GM21528 (cell line): ENCODE results near the gene ACTMAP.
"Not testable (repeated sequence)": the region's sequence is repeated elsewhere in the genome, so short reads cannot be mapped to it uniquely, and the experiment has no call there.

Experiments
- ATAC-seq: cut with Tn5 transposase; IDR thresholded peaks from one replicate; pipeline ENCODE4 v1.9.1; 2021; ENCODE audit warnings: mild to moderate bottlenecking, moderate library complexity; ENCODE audit not compliant: unreplicated experiment, low FRiP score

The ACTMAP gene

DNA sequence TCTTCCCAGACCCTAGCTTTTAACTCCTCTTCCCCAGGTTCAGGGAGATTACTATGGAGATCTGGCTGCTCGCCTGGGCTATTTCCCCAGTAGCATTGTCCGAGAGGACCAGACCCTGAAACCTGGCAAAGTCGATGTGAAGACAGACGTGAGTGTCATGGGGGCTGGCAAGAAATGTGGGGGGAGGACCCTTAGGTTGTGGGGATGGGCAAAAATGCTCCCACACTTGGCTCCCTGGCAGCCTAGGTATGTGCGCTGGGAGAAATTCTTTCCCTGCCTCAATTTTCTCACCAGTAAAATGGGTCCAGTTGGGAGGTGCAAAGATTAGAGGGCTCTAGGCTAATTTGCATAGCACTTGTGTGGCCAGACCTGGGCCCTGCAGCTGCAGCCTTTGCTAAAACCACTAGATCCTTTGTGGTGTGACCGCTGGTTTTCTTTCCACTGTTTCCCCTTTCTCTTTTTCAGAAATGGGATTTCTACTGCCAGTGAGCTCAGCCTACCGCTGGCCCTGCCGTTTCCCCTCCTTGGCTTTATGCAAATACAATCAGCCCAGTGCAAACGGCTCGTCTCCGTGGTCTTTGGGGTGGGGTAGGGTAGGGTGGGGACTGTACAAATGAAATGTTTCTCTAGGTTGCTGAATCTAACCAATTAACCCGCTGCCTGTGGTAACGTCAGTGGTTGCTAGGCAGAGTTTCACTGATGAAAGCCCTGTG, 26.8 kb upstream of the ACTMAP start:
- peak; percentile 67 for ATAC-seq

DNA sequence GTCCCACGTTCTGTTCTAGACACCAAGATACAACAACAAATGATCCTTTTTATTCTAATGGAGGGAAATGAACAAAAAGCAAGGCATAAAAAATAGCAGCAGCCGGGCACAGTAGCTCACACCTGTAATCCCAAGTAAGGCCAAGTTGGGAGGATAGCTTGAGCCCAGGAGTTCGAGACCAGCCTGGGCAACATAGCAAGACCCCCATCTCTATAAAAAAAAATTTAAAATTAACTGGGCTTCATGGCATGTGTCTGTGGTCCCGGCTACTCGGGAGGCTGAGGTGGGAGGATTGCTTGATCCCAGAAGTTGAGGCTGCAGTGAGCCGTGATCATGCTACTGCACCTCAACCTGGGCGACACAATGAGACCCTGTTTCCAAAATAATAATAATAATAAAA, 26.1 kb upstream of the ACTMAP start:
- ATAC-seq = no peak

DNA sequence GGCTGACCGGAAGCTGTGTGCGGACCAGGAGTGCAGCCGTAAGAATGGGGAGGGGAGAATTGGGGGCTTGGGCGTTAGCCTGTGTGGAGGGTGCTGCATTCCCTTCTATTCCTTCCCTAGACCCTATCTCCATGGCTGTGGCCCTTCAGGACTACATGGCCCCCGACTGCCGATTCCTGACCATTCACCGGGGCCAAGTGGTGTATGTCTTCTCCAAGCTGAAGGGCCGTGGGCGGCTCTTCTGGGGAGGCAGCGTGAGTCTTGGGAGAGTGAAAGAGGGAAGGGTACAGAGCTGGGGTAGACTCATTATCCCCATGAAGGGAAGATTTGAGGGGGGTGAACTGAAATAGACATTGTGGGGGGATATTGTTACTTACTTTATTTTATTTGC, 25.4 kb upstream of the ACTMAP start:
- no peak for ATAC-seq

DNA sequence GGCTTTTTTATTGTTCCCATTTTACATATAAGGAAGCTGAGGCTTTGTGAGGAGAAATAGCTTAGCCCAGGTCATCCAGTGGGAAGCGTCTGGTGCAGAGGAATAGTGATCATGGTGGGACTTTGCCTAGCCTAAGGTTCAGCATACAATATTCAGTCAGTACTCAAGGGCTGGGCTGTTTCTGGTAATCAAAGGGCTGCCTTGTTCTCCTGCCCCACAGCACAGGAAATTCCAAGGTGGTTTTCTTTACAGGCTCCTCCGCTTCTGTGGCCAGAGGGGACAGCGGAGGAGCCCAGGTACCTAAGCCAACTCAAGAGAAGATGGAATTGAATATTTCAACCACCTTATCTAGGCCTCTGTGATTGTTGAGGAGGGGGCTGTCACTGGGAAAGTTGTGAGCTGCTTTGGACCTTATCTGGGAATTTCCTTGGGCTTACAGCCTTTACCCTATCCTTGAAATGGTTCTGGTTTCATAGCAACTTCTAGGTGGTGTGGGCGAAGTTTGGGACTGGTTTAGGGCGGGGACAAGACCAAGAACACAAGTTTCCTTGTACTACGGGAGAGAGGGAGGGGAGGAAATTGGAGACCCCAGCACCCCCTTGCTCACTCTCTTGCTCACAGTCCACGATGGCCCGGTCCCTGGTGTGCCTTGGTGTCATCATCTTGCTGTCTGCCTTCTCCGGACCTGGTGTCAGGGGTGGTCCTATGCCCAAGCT, 24.8 kb upstream of the ACTMAP start, which contains the start of gene MIA:
Gene MIA, plus strand, starts transcription at position 606 of the 716 bp plus-strand sequence. Its CDS starts 22 bp downstream, at position 628.
- no peak for ATAC-seq

DNA sequence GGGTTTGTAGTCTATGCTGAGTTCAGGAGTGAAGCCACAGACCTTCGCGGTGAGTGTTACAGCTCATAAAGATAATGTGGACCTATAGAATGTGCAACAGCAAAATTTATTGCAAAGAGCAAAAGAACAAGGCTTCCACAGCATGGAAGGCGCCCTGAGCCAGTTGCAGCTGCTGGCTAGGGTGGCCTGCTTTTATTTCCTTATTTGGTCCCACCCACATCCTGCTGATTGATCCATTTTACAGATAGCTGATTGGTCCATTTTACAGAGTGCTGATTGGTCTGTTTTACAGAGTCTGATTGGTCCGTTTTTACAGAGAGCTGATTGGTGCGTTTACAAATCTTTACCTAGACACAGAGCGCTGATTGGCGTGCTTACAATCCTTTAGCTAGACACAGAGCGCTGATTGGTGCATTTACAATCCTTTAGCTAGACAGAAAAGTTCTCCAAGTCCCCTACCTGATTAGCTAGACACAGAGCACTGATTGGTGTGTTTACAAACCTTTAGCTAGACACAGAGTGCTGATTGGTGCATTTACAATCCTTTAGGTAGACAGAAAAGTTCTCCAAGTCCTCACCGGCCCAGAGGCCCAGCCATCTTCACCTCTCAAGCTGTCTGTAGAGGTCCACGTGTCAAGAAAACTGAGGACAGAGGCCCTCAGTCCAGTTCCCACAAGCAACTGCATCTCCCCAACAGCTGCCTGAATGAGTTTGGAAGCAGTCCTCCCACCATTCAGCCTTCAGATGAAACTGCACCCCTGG, 21.0 kb upstream of the ACTMAP start:
- ATAC-seq = not testable (repeated sequence)

DNA sequence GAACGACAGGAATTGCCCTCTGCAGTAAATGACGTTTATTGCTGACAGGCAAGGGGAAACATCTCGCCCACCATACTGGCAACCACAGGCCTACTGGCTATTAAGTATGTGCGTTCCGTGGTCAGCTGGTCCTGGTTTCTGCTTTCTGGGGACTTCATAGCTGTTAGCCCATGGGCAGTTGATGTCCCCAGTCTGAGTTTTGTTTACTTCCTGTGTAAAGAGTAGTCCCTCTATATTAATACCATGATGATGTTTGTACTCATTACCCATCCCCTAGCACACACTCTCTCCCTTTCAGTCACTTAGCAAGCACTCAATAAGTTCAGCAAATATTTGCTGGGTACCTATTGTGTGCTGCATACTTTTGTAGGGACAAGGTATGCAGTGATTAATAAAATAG, 18.6 kb upstream of the ACTMAP start:
- ATAC-seq = no peak

DNA sequence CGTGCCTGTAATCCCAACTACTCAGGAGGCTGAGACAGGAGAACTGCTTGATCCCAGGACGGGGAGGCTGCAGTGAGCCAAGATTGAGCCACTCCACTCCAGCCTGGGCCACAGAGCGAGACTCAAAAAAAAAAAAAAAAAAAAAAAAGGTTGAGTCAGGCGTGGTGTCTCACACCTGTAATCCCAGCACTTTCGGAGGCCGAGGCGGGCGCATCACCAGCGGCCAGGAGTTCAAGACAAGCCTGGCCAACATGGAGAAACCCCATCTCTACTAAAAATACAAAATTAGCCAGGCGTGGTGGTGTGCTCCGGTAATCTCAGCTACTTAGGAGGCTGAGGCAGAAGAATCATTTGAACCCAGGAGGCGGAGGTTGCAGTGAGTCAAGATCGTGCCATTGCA, 16.1 kb upstream of the ACTMAP start:
- ATAC-seq = not testable (repeated sequence)

DNA sequence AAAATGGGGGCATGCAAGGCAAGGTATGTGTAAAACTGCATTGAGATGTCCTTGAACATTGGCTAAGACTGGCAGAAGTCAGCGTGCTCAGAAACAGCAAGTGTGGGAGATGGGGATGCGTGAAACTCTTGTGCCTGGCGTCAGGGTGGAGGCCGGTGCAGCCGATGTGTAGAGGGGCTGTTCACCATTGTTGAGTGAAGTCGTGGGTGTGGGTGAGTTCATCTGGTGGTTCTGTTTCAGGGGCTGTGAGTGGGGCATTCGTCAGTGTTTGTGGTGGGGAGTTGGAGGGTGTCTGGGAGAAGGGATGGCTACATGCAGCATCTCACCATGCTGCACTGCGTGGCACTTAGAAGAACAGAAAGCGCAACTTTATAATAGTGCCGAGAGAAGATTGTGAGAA, 13.7 kb upstream of the ACTMAP start:
- ATAC-seq = no peak

DNA sequence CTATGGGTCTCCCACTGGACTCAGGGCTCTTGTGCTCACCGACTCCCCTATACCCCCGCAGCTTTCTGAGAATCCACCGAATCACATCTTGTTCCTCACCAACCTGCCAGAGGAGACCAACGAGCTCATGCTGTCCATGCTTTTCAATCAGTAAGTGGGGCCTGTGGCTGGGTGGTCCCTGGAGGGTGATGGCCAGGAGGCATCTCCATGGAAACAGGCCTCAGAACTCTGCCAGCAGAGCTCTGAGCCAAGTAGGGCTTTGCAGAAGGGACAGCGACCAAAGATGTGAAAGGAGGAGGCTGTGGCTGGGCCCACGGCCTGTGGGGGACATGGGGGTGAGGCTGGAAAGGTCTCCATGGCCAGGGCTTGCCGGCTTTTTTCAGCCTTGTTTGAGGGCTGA, 13.2 kb upstream of the ACTMAP start:
- no peak for ATAC-seq

DNA sequence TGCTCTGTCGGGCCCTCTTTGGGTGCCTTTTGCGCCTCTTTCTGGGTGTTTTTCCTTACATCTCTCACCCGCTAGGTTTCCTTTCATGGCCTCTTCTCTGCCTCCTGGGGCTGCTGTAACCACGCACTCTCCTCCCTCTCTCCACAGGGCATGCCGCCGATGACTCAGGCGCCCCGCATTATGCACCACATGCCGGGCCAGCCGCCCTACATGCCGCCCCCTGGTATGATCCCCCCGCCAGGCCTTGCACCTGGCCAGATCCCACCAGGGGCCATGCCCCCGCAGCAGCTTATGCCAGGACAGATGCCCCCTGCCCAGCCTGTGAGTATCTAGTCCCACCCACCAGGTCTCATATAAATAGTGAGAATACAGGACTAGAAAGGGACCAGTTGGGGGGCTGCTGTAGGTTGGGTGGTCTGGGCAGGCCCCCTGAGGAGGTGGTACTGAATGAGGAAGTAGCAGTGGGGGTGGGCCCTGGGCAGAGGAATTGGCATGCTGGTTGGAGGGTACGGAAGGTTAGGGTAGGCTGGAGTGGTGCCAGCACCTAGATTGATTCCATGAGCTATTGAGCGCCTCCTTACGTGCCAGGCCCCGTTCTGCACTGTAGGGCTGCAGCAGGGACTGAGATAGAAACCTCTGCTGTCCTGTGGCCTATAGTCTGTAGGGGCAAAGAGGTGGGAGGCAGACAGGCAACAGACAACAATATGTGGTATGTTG, 12.6 kb upstream of the ACTMAP start:
- no peak for ATAC-seq

DNA sequence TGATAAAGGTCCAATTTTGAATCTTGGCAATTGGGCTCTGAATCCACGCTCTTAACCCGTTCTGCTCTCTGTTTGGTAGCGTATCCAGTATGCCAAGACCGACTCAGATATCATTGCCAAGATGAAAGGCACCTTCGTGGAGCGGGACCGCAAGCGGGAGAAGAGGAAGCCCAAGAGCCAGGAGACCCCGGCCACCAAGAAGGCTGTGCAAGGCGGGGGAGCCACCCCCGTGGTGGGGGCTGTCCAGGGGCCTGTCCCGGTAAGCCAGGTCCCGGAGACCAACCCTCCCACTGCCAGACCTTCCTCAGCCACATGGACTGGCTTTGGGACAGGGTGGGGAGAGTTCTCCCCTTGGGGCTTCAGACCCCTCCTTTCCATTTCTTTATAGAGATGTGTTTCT, 9.1 kb upstream of the ACTMAP start:
- no peak for ATAC-seq

DNA sequence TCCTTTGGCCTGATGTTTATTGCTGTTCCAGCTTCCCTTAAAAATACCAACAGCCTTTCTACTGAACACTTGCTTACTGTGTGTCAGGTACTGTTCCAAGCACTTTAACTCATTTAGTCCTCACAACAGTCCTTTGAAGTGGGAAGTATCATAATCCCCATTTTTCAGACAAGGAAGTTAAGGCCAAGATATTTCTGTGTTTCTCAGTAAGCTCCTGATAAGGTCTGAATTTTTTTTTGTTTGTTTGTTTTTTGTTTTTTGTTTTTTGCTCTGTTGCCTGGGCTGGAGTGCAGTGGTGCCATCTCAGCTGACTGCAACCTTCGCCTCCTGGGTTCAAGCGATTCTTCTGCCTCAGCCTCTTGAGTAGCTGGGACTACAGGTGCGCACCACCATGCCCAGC, 8.2 kb upstream of the ACTMAP start:
- ATAC-seq = no peak

DNA sequence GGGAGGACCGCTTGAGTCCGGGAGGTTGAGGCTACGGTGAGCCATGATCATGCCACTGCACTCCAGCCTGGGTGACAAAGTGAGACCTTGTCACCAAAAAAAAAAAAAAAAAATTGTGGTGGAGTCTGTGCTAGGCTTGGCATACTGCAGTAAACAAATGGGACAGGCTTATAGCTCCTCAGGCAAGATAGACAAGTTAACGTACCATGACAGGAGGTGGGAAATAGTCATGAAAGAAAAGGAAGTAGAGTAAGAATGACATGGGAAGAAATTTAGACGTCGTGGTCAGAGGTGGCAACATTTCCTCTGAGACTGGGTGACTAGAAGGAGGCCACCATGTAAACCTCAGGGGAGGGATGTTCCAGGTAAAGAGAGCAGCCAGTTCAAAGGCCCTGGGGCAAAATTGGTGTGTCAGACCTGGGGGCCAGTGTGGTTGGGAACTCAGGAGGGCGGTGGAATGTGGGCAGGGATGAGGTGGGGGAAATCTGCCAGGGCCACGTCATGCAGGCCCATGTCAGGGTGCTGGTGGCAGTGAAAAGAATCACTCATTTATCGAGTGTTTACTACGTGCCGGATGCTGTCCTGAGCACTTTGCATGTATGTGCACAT, 6.3 kb upstream of the ACTMAP start:
- no peak for ATAC-seq

DNA sequence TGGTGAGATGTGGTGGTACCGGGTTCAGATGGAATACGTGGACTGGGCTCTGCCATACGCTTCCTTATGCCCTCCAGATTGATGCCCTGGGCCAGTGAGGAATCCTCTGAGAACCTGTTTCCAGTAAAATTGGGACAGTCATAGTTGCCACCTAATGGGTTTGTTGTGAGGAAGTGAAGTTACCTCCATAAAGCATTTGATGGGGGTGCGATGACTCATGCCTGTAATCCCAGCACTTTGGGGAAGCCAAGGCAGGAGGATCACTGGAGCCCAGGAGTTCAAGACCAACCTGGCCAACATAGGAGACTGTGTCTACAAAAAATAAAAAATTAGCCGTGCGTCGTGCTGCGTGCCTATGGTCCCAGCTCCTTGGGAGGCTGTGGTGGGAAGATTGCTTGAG, 5.5 kb upstream of the ACTMAP start:
- no peak for ATAC-seq

DNA sequence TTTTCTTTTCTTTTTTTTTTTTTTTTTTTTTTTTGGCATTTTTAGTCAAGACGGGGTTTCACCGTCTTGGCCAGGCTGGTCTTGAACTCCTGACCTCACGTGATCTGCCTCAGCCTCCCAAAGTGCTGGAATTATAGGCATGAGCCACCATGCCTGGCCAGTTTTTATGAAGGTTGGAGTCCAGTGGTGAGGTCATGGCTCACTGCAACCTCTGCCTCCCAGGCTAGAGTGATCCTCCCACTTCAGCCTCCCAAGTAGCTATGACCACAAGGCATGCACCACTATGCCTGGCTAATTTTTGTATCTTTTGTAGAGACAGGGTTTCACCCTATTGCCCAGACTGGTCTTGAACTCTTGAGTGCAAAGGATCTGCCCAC, 5.0 kb upstream of the ACTMAP start:
- no peak for ATAC-seq

DNA sequence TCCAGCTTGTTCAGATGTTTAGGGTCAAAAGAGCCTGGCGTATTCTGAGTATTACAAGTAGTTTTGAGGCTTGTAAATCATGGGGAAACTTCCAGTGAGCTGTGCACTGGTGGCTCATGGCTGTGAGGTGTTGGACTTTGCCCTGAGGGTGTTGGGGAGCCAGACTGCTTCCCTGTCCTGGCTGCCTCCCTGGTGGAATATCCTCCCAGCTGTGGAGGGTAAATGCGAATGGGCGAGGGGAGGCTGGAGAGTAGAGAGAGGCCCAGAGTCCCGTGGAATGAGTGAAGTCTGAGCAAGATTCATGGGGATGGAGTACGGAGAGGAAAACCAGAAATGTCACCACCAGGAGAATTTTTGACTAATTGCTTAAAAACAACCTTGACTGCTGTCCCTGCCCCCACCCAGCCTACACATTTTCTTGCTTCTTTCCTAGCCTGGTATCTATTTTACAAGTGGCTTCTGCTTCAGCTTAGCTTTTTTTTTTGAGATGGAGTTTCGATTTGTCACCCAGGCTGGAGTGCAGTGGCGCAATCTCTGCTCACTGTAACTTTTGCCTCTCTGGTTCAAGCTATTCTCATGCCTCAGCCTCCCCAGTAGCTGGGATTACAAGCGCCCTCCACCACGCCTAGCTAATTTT, 4.5 kb upstream of the ACTMAP start:
- ATAC-seq = no peak

DNA sequence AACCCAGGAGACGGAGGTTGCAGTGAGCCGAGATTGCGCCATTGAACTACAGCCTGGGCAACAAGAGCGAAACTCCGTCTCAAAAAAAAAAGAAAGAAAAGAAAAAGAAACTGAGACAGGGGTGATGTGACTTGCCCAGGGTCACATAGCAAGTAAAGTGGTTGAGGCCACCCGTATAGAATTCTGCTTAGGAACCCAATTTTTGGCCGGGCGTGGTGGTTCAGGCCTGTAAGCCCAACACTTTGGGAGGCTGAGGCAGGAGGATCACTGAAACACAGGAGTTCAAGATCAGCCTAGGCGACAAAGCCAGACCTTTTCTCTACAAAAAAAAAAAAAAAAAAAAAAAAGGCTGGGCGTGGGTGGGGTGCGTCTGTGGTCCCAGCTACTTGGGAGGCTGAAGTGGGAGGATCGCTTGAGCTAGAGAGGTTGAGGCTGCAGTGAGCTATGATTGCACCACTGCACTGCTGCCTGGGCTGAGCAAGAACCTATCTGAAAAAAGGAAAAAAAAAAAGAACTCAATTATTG, 2.0 kb upstream of the ACTMAP start:
- ATAC-seq = no peak

DNA sequence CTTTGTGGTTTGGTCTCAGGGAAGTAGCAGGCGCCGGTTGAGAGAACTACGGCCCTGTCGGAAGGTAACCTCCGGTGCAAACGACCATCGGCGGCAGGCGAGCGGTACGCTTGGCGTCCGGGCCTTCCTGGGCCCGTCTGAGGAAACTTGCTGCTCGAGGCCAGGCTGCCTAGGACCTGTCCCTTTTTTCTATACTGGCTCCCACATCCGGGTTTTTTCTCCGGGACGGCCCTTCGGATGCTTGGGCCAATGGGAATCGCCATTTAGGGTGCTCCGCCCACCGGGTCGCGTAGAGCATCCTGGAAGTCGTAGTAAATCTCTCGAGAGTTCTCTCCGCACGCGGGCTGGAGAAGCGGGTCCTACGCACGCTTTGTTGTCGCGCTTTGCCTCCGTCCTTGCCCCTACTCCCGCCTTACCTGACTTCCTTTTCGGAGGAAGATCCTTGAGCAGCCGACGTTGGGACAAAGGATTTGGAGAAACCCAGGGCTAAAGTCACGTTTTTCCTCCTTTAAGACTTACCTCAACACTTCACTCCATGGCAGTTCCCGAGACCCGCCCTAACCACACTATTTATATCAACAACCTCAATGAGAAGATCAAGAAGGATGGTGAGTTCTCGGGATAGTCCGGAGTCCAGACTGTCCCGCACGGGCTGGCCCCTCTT, 729 bp upstream of the ACTMAP start, which contains the start of gene SNRPA:
Gene SNRPA, plus strand, starts transcription at position 330 of the 664 bp plus-strand sequence. Its CDS starts 206 bp downstream, at position 536.
- peak; percentile 65 for ATAC-seq

DNA sequence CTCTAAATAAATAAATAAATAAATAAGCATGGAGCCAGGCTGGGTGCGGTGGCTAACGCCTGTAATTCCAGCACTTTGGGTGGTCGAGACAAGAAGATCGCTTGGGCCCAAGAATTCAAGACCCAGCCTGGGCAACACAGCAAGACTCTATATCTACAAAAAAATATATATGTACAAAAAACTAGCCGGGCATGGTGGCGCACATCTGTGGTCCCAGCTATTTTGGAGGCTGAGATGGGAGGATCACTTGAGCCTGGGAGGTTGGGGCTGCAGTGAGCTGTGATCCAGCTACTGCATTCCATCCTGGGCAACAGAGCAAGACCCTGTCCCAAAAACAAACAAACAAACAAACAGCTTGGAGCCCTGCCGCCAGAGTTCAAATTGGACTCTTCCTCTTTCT, 2.7 kb downstream of the ACTMAP start:
- no peak for ATAC-seq
